Measurements from ENCODE around the gene SORCS2. TPM values are rescaled to one million over a fixed set of nuclear protein-coding genes. Genes with fewer than 3 reads are reported as not detected.

The SORCS2 gene
- total RNA-seq, 1 donor from 2014 or later = 13.8 TPM

GRCh38 chr4:7759635-7760034 lies 567.3 kb downstream of the SORCS2 start:
- H3K4me3 ChIP-seq (ENCODE audit: insufficient read depth, low read depth, low read length) = no peak overlapping the region
- peaks cover 14% of the 10 kb centered on the region for H3K4me1 Mint-ChIP-seq (ENCODE audit: low read depth, unreplicated experiment)
- H3K27me3 Mint-ChIP-seq (ENCODE audit: low read depth, unreplicated experiment) = peaks cover 1% of the 10 kb centered on the region
- TF ChIP-seq CTCF (IDR thresholded peaks at IDR 0.05; ENCODE audit: insufficient read depth, low read depth, low read length) = no peak
- no peak for TF ChIP-seq EZH2 (IDR thresholded peaks at IDR 0.05; ENCODE audit: insufficient read depth, low read length)
- peaks cover 9% of the 10 kb centered on the region for H3K36me3 Mint-ChIP-seq (ENCODE audit: low read depth, unreplicated experiment)
- H3K4me2 ChIP-seq (ENCODE audit: low read length) = no peak overlapping the region
- H3K36me3 ChIP-seq (ENCODE audit: insufficient read depth, low read length) = peaks cover 43% of the 10 kb centered on the region
- DNase-seq (ENCODE audit: low read depth) (no peak), FAIRE-seq (no peak)
- H3K79me2 ChIP-seq (ENCODE audit: insufficient read depth, low read length) = peaks cover 24% of the 10 kb centered on the region
- no peak overlapping the region for H3K27ac Mint-ChIP-seq (ENCODE audit: unreplicated experiment)
- H2AFZ ChIP-seq (ENCODE audit: low read depth, low read length) = no peak overlapping the region
- no peak overlapping the region for H3K27ac ChIP-seq (ENCODE audit: low read depth, low read length)
- H3K9ac ChIP-seq (ENCODE audit: low read length) = no peak overlapping the region
- H3K4me3 Mint-ChIP-seq (ENCODE audit: unreplicated experiment) = no peak overlapping the region
- no peaks in the 10 kb centered on the region for H3K27me3 ChIP-seq (ENCODE audit: insufficient read depth, low read length)
- H3K9me3 Mint-ChIP-seq (ENCODE audit: unreplicated experiment) = no peaks in the 10 kb centered on the region
- H4K20me1 ChIP-seq (ENCODE audit: insufficient read depth, low read length) = peaks cover 88% of the 10 kb centered on the region
- H3K9me3 ChIP-seq (ENCODE audit: insufficient read depth, low read depth, low read length) = no peaks in the 10 kb centered on the region
- peaks cover 14% of the 10 kb centered on the region for H3K4me1 ChIP-seq (ENCODE audit: insufficient read depth, low read length)

GRCh38 chr4:7760228-7760627 lies 567.9 kb downstream of the SORCS2 start:
- no peaks in the 10 kb centered on the region for H3K27me3 Mint-ChIP-seq (ENCODE audit: low read depth, unreplicated experiment)
- Histone ChIP-seq H3K9me3 (ENCODE audit: insufficient read depth, low read depth, low read length) (no peaks in the 10 kb centered on the region), H3K27ac (ENCODE audit: low read depth, low read length) (no peak overlapping the region), H3K27me3 (ENCODE audit: insufficient read depth, low read length) (no peaks in the 10 kb centered on the region), H3K79me2 (ENCODE audit: insufficient read depth, low read length) (peaks cover 28% of the 10 kb centered on the region), H4K20me1 (ENCODE audit: insufficient read depth, low read length) (peaks cover 90% of the 10 kb centered on the region), H3K4me2 (ENCODE audit: low read length) (no peak overlapping the region), H3K36me3 (ENCODE audit: insufficient read depth, low read length) (peaks cover 43% of the 10 kb centered on the region), H2AFZ (ENCODE audit: low read depth, low read length) (no peak overlapping the region), H3K4me3 (ENCODE audit: insufficient read depth, low read depth, low read length) (no peak overlapping the region), H3K4me1 (ENCODE audit: insufficient read depth, low read length) (peaks cover 14% of the 10 kb centered on the region), H3K9ac (ENCODE audit: low read length) (no peak overlapping the region)
- no peaks in the 10 kb centered on the region for H3K9me3 Mint-ChIP-seq (ENCODE audit: unreplicated experiment)
- no peak overlapping the region for H3K27ac Mint-ChIP-seq (ENCODE audit: unreplicated experiment)
- peaks cover 9% of the 10 kb centered on the region for H3K36me3 Mint-ChIP-seq (ENCODE audit: low read depth, unreplicated experiment)
- no peak overlapping the region for H3K4me3 Mint-ChIP-seq (ENCODE audit: unreplicated experiment)
- FAIRE-seq (no peak), DNase-seq (ENCODE audit: low read depth) (no peak)
- H3K4me1 Mint-ChIP-seq (ENCODE audit: low read depth, unreplicated experiment) = peaks cover 14% of the 10 kb centered on the region
- TF ChIP-seq EZH2 (IDR thresholded peaks at IDR 0.05; ENCODE audit: insufficient read depth, low read length) = no peak
- TF ChIP-seq CTCF (IDR thresholded peaks at IDR 0.05; ENCODE audit: insufficient read depth, low read depth, low read length) = no peak

- H3K36me3 Mint-ChIP-seq (ENCODE audit: low read depth, unreplicated experiment) = peaks cover 13% of the 10 kb centered on the region
- H3K27ac Mint-ChIP-seq (ENCODE audit: unreplicated experiment) = no peak overlapping the region
- Histone ChIP-seq H3K4me3 (ENCODE audit: insufficient read depth, low read depth, low read length) (no peak overlapping the region), H2AFZ (ENCODE audit: low read depth, low read length) (no peak overlapping the region), H3K9me3 (ENCODE audit: insufficient read depth, low read depth, low read length) (no peaks in the 10 kb centered on the region), H3K36me3 (ENCODE audit: insufficient read depth, low read length) (peaks cover 43% of the 10 kb centered on the region), H3K79me2 (ENCODE audit: insufficient read depth, low read length) (peaks cover 32% of the 10 kb centered on the region), H3K4me2 (ENCODE audit: low read length) (no peak overlapping the region), H4K20me1 (ENCODE audit: insufficient read depth, low read length) (peaks cover 90% of the 10 kb centered on the region), H3K27ac (ENCODE audit: low read depth, low read length) (no peak overlapping the region), H3K27me3 (ENCODE audit: insufficient read depth, low read length) (no peaks in the 10 kb centered on the region), H3K9ac (ENCODE audit: low read length) (no peak overlapping the region), H3K4me1 (ENCODE audit: insufficient read depth, low read length) (peaks cover 14% of the 10 kb centered on the region)
- FAIRE-seq = no peak
- no peak for DNase-seq (ENCODE audit: low read depth)
- H3K9me3 Mint-ChIP-seq (ENCODE audit: unreplicated experiment) = no peaks in the 10 kb centered on the region
- no peaks in the 10 kb centered on the region for H3K27me3 Mint-ChIP-seq (ENCODE audit: low read depth, unreplicated experiment)
- TF ChIP-seq EZH2 (IDR thresholded peaks at IDR 0.05; ENCODE audit: insufficient read depth, low read length) (no peak), CTCF (IDR thresholded peaks at IDR 0.05; ENCODE audit: insufficient read depth, low read depth, low read length) (no peak)
- no peak overlapping the region for H3K4me3 Mint-ChIP-seq (ENCODE audit: unreplicated experiment)
- H3K4me1 Mint-ChIP-seq (ENCODE audit: low read depth, unreplicated experiment) = peaks cover 14% of the 10 kb centered on the region
These were observed 568.4 kb downstream of the SORCS2 start for GRCh38 chr4:7760706-7761105.

All from astrocyte (in vitro differentiated cells and primary cell).